AG04450 (cell line): Measurements from ENCODE around the gene DUSP23. TPM values are rescaled to one million over a fixed set of nuclear protein-coding genes. Genes with fewer than 3 reads are reported as not detected.

Experiments
- CTCF ChIA-PET: fragments of 300-600, 350-600 bp; formaldehyde crosslinking; extraction: SDS; loops from one replicate; lab custom pipeline; 2022; ENCODE audit warnings: antibody characterized with exemption, inconsistent platforms; lab: Charles Lee
- POLR2A ChIA-PET: fragments of 350-600 bp; formaldehyde crosslinking; extraction: SDS; loops from one replicate; lab custom pipeline; 2021; ENCODE audit warnings: antibody characterized with exemption, inconsistent platforms; lab: Yijun Ruan, JAX
- DNase-seq: peaks from one replicate; pipeline ENCODE4 v3.0.0-alpha.2; 2011; ENCODE audit warnings: low read depth, low spot score
- H3K27ac ChIP-seq: one replicate; pipeline ENCODE4 v1.5.1; 2012; ENCODE audit warnings: low read depth, low read length, control low read depth
- H3K27me3 ChIP-seq: one replicate; pipeline ENCODE4 v1.6.0; 2012; ENCODE audit warnings: low read length; ENCODE audit not compliant: control insufficient read depth, insufficient read depth
- H3K4me3 ChIP-seq: 2 replicates; pipeline ENCODE4 v1.5.1; 2011; ENCODE audit warnings: mild to moderate bottlenecking, low read depth, low read length, control low read depth
- H3K9me3 ChIP-seq: 2 replicates; pipeline ENCODE4 v1.5.1; 2012; ENCODE audit warnings: low read length; ENCODE audit not compliant: control insufficient read depth, insufficient read depth
- CTCF ChIP-seq: IDR thresholded peaks from 2 replicates; pipeline ENCODE4 v1.5.1; 2011; ENCODE audit warnings: low read depth, low read length, control low read depth, inconsistent platforms
- polyA plus RNA-seq: library from polyadenylated mRNA; depleted of rRNA; stranded (reverse); fragments of >200 nt; gene quantifications from 2 replicates; pipeline ENCODE4 v1.2.3, GENCODE V29; 2011

Gene DUSP23
- polyA plus RNA-seq, 1 experiment, result 6.1 TPM

DNA sequence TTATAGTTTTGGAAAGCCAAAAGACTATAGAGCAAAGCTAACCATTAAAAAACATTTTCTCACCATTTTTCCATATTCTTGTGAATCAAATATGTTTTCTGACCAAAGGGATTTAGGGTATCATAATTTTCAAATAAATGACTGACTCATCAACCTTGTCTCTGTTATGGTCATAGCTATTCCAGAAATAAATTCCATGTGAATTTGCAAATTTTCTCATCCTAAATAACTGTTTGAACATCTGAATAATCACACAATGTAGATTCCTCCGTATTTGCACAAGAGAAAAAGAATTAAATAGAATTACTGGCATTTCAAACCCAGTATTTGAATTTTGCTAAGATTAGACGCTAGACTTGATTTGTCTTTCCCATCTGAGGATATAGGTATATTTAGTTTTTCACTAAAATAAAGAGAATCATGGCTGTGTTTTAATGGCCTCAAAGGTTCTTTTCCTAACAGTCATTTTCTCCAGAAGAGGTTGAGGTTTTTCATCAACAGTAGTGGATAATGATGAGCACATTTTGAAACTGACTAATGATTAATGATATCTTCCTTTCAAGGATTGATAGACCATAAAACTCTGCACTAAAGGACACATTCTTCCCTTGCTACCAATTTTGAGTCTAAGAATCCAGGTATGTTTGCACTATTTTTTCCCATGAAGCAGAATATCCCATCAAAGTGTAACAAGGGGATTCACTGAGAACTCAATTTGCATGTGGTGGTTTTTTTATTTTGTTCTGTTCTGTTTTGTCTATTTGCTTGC, 9.5 kb upstream of the DUSP23 start:
- no peak overlapping the region for H3K27ac ChIP-seq
- POLR2A ChIA-PET, result no interaction called here
- H3K27me3 ChIP-seq, result no peaks in the 10 kb centered on the region
- TF ChIP-seq CTCF, result no peak
- H3K9me3 ChIP-seq, result no peaks in the 10 kb centered on the region
- H3K4me3 ChIP-seq, result no peak overlapping the region
- CTCF ChIA-PET, result no interaction called here
- no peak for DNase-seq

DNA sequence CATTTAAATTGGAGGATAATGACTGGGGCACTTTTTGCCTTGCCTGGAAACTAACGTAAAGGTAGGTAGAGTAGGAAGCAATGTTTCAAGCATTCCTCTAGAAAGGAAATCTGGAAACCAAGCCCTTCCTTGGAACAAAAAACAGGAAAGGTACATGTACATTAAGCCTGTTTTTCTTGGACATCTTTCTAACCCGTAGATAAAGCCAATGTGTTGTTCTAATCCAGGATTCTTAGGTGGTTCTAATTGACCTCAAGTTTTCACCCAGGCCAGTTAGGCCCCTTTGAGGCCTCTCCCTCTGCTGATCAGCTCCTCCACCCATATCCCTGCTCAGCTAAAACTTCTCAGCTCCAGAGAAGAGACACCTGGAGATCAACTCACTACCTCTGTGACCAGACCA, 6.3 kb upstream of the DUSP23 start:
- no peak for TF ChIP-seq CTCF
- POLR2A ChIA-PET, result no interaction called here
- peaks cover 4% of the 10 kb centered on the region for H3K27me3 ChIP-seq

DNA sequence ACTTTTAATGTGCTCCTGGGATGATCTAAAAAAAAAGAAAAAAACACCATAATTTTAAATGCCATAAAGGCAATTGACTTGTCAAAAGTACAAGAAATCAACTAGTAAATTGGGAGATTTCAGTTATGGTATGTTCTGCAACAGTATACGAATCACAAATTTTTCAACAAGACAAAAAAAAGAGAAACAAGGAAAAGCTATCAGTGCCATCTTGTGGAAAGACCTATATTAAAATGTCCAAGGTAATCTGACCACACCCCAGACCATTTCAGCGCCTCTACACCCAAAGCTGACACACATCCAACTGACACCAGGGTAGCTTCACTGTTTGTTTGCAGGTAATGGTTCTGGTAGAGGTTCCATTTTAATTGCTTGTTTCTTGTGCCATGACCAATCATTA, 5.0 kb upstream of the DUSP23 start:
- Histone ChIP-seq H3K9me3 (no peaks in the 10 kb centered on the region), H3K4me3 (no peak overlapping the region), H3K27me3 (peaks cover 4% of the 10 kb centered on the region), H3K27ac (no peak overlapping the region)
- no peak for TF ChIP-seq CTCF
- no peak for DNase-seq
- ChIA-PET CTCF (interaction anchor here (0.7 to 2.7 kb wide), 3 partner anchors 14 to 117 kb away, joined by 3 to 9 read pairs (median 3); no protein-coding TSS in a partner anchor), POLR2A (no interaction called here)

More for the DNA sequence above, 6.3 kb upstream of the DUSP23 start:
- no peak overlapping the region for H3K27ac ChIP-seq
- H3K4me3 ChIP-seq, result no peak overlapping the region
- no peak for DNase-seq
- no peaks in the 10 kb centered on the region for H3K9me3 ChIP-seq
- CTCF ChIA-PET, result no interaction called here

- TF ChIP-seq CTCF, result no peak
- no peak overlapping the region for H3K4me3 ChIP-seq
- no peaks in the 10 kb centered on the region; the same call in 1 of the 2 replicates for H3K9me3 ChIP-seq
- ChIA-PET CTCF (interaction anchor here (0.7 to 3.3 kb wide), 6 partner anchors 10 to 229 kb away, joined by 3 to 18 read pairs (median 6); no protein-coding TSS in a partner anchor), POLR2A (no interaction called here)
- H3K27ac ChIP-seq, result no peak overlapping the region
- peaks cover 4% of the 10 kb centered on the region for H3K27me3 ChIP-seq
- DNase-seq, result no peak
Observed at GRCh38 chr1:159778266-159778665, 2.5 kb upstream of the DUSP23 start.

DNA sequence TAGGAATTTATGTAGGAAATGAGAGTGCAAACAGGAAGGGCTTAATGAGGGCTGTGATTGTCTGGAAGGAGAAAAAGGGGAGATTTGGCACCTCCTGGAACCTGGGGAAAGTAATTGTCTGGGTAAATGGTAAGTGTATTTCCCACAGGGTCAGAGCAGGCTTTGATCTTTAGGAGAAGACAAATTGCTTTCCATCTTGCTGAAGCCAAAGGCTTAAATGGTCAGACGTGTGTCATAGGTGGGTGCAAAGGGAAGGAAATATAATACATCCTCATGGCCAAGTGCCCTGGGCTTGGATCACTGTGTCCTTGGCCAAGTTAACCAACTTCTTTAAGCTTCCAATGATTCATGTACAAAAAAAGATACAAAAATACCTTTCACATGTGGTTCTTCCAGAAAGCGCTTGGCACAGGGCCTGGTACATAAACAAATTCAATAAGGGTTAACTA, 1.3 kb upstream of the DUSP23 start:
- ChIA-PET CTCF (interaction anchor here (1.1 to 3.3 kb wide), 3 partner anchors 19 to 228 kb away, joined by 6 to 18 read pairs (median 10); no protein-coding TSS in a partner anchor), POLR2A (no interaction called here)
- peak; percentile 7 for DNase-seq
- H3K27ac ChIP-seq, result no peak overlapping the region
- H3K4me3 ChIP-seq, result no peak overlapping the region
- TF ChIP-seq CTCF, result no peak
- H3K9me3 ChIP-seq, result no peaks in the 10 kb centered on the region; the same call in 1 of the 2 replicates
- H3K27me3 ChIP-seq, result peaks cover 4% of the 10 kb centered on the region
